ENCODE results near the gene PHACTR3.
A peak's percentile ranks its signal among the peaks of the same experiment; 100 is the strongest.

PHACTR3 gene

DNA sequence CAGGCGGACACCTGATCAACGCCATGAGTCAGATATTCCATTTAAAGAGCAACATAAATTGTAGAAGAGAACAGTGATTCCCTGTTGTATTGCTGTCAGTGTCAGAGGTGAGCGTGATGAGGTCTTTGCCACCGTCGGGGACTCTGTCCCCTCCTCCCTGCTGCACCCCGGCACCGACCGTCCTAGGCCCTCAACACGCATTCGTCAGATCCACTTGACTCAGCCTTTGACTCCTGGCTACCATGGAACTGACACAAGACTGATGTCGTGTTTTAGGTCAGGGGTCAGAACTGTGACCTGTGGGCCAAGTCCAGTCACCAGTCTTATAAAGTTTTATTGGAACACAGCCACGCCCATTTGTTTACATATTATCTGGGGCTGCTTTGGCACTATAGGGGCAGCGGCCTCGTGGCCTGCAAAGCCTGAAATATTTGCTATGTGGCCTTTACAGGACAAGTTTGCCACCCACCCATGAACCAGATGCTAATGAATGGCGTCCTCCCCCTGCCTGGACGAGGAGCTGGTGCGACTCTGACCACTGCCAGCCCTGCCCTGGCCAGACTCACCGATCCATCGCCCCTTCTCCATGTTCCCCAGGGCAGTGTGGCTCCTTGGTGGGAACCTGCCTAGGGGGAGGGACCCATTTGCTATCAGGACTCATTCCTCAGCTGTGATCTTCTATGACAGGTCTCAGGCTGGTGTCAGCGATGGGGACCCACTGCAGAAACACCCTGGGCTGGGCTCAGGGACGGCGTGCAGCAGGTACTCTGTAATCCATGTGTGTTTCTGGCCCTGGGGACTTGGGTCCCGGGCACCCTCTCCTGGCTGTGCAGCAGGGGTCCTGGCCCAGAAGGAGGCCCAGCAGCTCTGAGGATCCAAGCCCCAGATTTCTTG lies 37.5 kb upstream of the PHACTR3 start:
- Histone ChIP-seq H3K27ac (ENCODE audit: low read length) (no peak overlapping the region), H3K9me3 (ENCODE audit: control insufficient read depth, low read depth, low read length) (no peaks in the 10 kb centered on the region), H3K4me1 (ENCODE audit: control insufficient read depth, low read depth, low read length) (no peaks in the 10 kb centered on the region), H3K27me3 (ENCODE audit: control insufficient read depth, insufficient read depth, low read length) (peaks cover 27% of the 10 kb centered on the region), H3K9ac (ENCODE audit: low read length) (no peak overlapping the region), H3K4me3 (ENCODE audit: low read length) (no peak overlapping the region), H3K36me3 (ENCODE audit: control insufficient read depth, low read depth, low read length) (no peaks in the 10 kb centered on the region)

- no peak overlapping the region for H3K27ac ChIP-seq (ENCODE audit: low read length)
- H3K9me3 ChIP-seq (ENCODE audit: control insufficient read depth, low read depth, low read length) = no peaks in the 10 kb centered on the region
- H3K36me3 ChIP-seq (ENCODE audit: control insufficient read depth, low read depth, low read length) = no peaks in the 10 kb centered on the region
- H3K27me3 ChIP-seq (ENCODE audit: control insufficient read depth, insufficient read depth, low read length) = peaks cover 27% of the 10 kb centered on the region
- no peak overlapping the region for H3K4me3 ChIP-seq (ENCODE audit: low read length)
- no peaks in the 10 kb centered on the region for H3K4me1 ChIP-seq (ENCODE audit: control insufficient read depth, low read depth, low read length)
- no peak overlapping the region for H3K9ac ChIP-seq (ENCODE audit: low read length)
Observed at GRCh38 chr20:59567585-59568508, 36.5 kb upstream of the PHACTR3 start.

DNA sequence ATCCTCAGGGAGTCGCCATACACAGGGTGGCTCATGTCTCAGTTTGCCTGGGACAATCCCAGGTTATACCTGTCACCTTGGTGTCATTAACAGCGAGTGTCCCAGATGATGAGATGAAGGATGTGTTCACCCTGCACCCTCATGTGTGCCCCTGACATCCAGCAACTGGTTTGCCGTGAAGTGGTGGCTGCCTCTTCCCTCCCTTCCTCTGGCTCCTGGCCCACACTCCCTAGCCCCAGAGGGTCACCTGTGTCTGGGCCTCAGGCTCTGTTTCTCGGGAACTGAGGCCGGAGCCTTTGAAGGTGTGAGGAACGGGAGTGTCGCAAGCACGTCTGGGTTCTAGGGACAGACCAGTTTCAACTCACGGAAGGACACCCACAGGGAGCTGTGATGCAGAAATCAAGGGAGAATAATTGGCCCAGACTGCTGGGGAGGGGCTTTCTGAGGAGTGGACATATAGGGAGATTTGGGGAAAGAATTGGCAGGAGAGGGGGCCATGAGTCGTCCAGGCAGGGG lies 35.8 kb upstream of the PHACTR3 start:
- Histone ChIP-seq H3K9me3 (ENCODE audit: control insufficient read depth, low read depth, low read length) (no peaks in the 10 kb centered on the region), H3K4me1 (ENCODE audit: control insufficient read depth, low read depth, low read length) (no peaks in the 10 kb centered on the region), H3K27me3 (ENCODE audit: control insufficient read depth, insufficient read depth, low read length) (peaks cover 34% of the 10 kb centered on the region), H3K9ac (ENCODE audit: low read length) (no peak overlapping the region), H3K27ac (ENCODE audit: low read length) (no peak overlapping the region), H3K36me3 (ENCODE audit: control insufficient read depth, low read depth, low read length) (no peaks in the 10 kb centered on the region), H3K4me3 (ENCODE audit: low read length) (no peak overlapping the region)

GRCh38 chr20:59569305-59569704 lies 35.0 kb upstream of the PHACTR3 start:
- Histone ChIP-seq H3K9me3 (ENCODE audit: control insufficient read depth, low read depth, low read length) (no peaks in the 10 kb centered on the region), H3K36me3 (ENCODE audit: control insufficient read depth, low read depth, low read length) (no peaks in the 10 kb centered on the region), H3K4me1 (ENCODE audit: control insufficient read depth, low read depth, low read length) (no peaks in the 10 kb centered on the region), H3K27me3 (ENCODE audit: control insufficient read depth, insufficient read depth, low read length) (peaks cover 42% of the 10 kb centered on the region), H3K4me3 (ENCODE audit: low read length) (no peak overlapping the region), H3K9ac (ENCODE audit: low read length) (no peak overlapping the region), H3K27ac (ENCODE audit: low read length) (no peak overlapping the region)

DNA sequence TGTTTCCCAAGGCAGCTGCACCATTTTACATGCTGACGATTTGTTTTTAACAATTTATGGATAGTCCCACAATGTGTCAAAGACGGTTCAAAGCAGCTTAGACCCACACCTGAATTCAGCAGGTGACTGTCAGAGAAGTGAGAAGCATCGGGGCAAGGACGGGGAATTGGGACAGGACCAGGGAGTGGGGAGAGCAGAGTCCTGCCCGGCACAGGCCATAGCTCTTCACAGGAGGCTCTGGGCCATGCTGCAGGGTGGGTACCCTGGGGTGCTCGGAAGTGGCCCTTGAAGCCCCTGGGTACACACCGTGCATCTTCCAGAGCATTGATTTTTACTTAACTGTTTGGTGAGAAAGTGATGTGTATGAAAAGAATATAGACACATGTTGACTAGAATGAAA lies 33.2 kb upstream of the PHACTR3 start:
- H3K27me3 ChIP-seq (ENCODE audit: control insufficient read depth, insufficient read depth, low read length) = peaks cover 60% of the 10 kb centered on the region
- H3K9me3 ChIP-seq (ENCODE audit: control insufficient read depth, low read depth, low read length) = no peaks in the 10 kb centered on the region
- no peak overlapping the region for H3K4me3 ChIP-seq (ENCODE audit: low read length)
- no peak overlapping the region for H3K9ac ChIP-seq (ENCODE audit: low read length)
- no peaks in the 10 kb centered on the region for H3K36me3 ChIP-seq (ENCODE audit: control insufficient read depth, low read depth, low read length)
- no peak overlapping the region for H3K27ac ChIP-seq (ENCODE audit: low read length)
- H3K4me1 ChIP-seq (ENCODE audit: control insufficient read depth, low read depth, low read length) = no peaks in the 10 kb centered on the region

- Histone ChIP-seq H3K27me3 (ENCODE audit: control insufficient read depth, insufficient read depth, low read length) (peaks cover 66% of the 10 kb centered on the region), H3K9ac (ENCODE audit: low read length) (no peak overlapping the region), H3K36me3 (ENCODE audit: control insufficient read depth, low read depth, low read length) (no peaks in the 10 kb centered on the region), H3K27ac (ENCODE audit: low read length) (no peak overlapping the region), H3K4me3 (ENCODE audit: low read length) (peak overlapping the region; percentile 65), H3K9me3 (ENCODE audit: control insufficient read depth, low read depth, low read length) (no peaks in the 10 kb centered on the region), H3K4me1 (ENCODE audit: control insufficient read depth, low read depth, low read length) (no peaks in the 10 kb centered on the region)
Observed at GRCh38 chr20:59571551-59572314, 32.6 kb upstream of the PHACTR3 start.

DNA sequence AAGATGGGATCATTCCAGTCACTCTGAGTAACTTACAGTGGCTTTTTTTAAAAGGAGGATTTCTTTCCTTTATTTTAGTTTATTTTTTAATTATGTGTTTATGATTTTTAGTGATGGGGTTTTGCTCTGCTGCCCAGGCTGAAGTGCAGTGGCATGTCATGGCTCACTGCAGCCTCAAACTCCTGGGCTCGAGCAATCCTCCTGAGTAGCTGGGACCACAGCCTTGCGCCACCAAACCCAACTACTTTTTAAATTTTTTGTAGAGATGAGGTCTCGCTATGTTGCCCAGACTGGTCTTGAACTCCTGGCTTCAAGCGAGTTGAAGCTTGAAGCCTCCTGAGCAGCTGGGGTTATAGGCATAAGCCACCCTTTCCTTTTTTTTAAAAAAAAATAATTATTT lies 31.8 kb upstream of the PHACTR3 start:
- no peaks in the 10 kb centered on the region for H3K9me3 ChIP-seq (ENCODE audit: control insufficient read depth, low read depth, low read length)
- H3K27ac ChIP-seq (ENCODE audit: low read length) = no peak overlapping the region
- H3K27me3 ChIP-seq (ENCODE audit: control insufficient read depth, insufficient read depth, low read length) = peaks cover 72% of the 10 kb centered on the region
- no peak overlapping the region for H3K4me3 ChIP-seq (ENCODE audit: low read length)
- H3K4me1 ChIP-seq (ENCODE audit: control insufficient read depth, low read depth, low read length) = no peaks in the 10 kb centered on the region
- H3K9ac ChIP-seq (ENCODE audit: low read length) = no peak overlapping the region
- no peaks in the 10 kb centered on the region for H3K36me3 ChIP-seq (ENCODE audit: control insufficient read depth, low read depth, low read length)

DNA sequence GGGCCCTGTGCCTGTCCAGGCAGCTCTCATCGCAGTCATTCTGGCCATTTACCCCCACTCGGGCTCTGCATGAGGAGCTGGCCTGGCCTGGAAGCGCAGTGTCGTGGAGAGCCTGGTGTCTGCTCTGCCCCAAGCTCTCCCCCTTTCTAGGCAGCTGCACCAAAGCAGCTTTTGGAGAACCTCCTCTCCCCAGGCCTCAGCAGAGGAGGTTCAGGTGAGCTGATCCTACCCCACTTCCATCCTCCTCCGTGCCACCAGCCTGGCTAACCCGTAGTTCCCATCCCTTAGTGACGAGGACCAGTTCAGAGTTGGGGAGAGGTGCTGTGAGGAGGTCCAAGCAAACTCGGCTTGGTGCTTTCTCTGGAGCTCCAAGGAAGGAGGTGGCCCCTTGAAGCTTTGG lies 30.5 kb upstream of the PHACTR3 start:
- Histone ChIP-seq H3K9ac (ENCODE audit: low read length) (no peak overlapping the region), H3K4me1 (ENCODE audit: control insufficient read depth, low read depth, low read length) (no peaks in the 10 kb centered on the region), H3K9me3 (ENCODE audit: control insufficient read depth, low read depth, low read length) (no peaks in the 10 kb centered on the region), H3K27ac (ENCODE audit: low read length) (no peak overlapping the region), H3K36me3 (ENCODE audit: control insufficient read depth, low read depth, low read length) (no peaks in the 10 kb centered on the region), H3K4me3 (ENCODE audit: low read length) (no peak overlapping the region), H3K27me3 (ENCODE audit: control insufficient read depth, insufficient read depth, low read length) (peaks cover 84% of the 10 kb centered on the region)

GRCh38 chr20:59574308-59574707 lies 30.0 kb upstream of the PHACTR3 start:
- Histone ChIP-seq H3K27me3 (ENCODE audit: control insufficient read depth, insufficient read depth, low read length) (peaks cover 84% of the 10 kb centered on the region), H3K27ac (ENCODE audit: low read length) (no peak overlapping the region), H3K36me3 (ENCODE audit: control insufficient read depth, low read depth, low read length) (no peaks in the 10 kb centered on the region), H3K9me3 (ENCODE audit: control insufficient read depth, low read depth, low read length) (no peaks in the 10 kb centered on the region), H3K4me1 (ENCODE audit: control insufficient read depth, low read depth, low read length) (no peaks in the 10 kb centered on the region), H3K9ac (ENCODE audit: low read length) (no peak overlapping the region), H3K4me3 (ENCODE audit: low read length) (no peak overlapping the region)

DNA sequence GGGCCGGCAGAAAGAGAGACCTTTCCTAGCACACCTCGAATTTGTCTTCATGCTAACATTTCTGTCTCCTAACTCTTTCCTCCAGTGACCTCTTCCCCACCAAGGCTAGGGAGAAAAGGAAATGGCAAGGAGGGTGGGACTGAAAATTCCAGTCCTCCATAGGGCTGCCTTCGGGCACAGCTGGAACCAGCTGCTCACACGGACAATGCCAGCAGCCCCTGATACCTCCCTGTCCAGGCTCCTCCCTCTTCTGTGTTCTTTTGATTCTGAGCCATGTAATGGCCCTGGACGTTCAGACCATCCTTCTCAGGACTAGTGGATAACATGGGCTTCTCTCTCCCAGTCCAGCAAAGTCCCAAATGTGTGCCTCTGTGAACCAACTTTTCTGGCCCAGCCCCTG lies 29.1 kb upstream of the PHACTR3 start:
- Histone ChIP-seq H3K4me3 (ENCODE audit: low read length) (no peak overlapping the region), H3K27me3 (ENCODE audit: control insufficient read depth, insufficient read depth, low read length) (peaks cover 84% of the 10 kb centered on the region), H3K9ac (ENCODE audit: low read length) (no peak overlapping the region), H3K4me1 (ENCODE audit: control insufficient read depth, low read depth, low read length) (no peaks in the 10 kb centered on the region), H3K9me3 (ENCODE audit: control insufficient read depth, low read depth, low read length) (no peaks in the 10 kb centered on the region), H3K27ac (ENCODE audit: low read length) (no peak overlapping the region), H3K36me3 (ENCODE audit: control insufficient read depth, low read depth, low read length) (no peaks in the 10 kb centered on the region)

GRCh38 chr20:59575653-59576052 lies 28.7 kb upstream of the PHACTR3 start:
- Histone ChIP-seq H3K9ac (ENCODE audit: low read length) (no peak overlapping the region), H3K36me3 (ENCODE audit: control insufficient read depth, low read depth, low read length) (no peaks in the 10 kb centered on the region), H3K4me1 (ENCODE audit: control insufficient read depth, low read depth, low read length) (no peaks in the 10 kb centered on the region), H3K27ac (ENCODE audit: low read length) (no peak overlapping the region), H3K27me3 (ENCODE audit: control insufficient read depth, insufficient read depth, low read length) (peaks cover 88% of the 10 kb centered on the region), H3K4me3 (ENCODE audit: low read length) (no peak overlapping the region), H3K9me3 (ENCODE audit: control insufficient read depth, low read depth, low read length) (no peaks in the 10 kb centered on the region)
